Stimulated activated CD4-positive, alpha-beta T cell treated with anti-CD3 and anti-CD28 coated beads, Interleukin-12 subunit alpha, Interleukin-12 subunit beta, amount 100 ng/mL, for 4 hours (primary cell): Measurements from ENCODE around the gene PIK3R3.
"Not testable (repeated sequence)": the region's sequence is repeated elsewhere in the genome, so short reads cannot be mapped to it uniquely, and the experiment has no call there.

ENCODE experiments used
- DNase-seq: peaks from one replicate; pipeline ENCODE4 v3.0.0-alpha.2; 2020

PIK3R3 gene

GRCh38 chr1:46062651-46063319 is 69.6 kb downstream of the PIK3R3 start:
- DNase-seq = peak; percentile 7

GRCh38 chr1:46061146-46061545 is 71.3 kb downstream of the PIK3R3 start:
- no peak for DNase-seq

GRCh38 chr1:46058936-46059335 is 73.5 kb downstream of the PIK3R3 start:
- DNase-seq = no peak

- DNase-seq = no peak
Measured at GRCh38 chr1:46057781-46058180, 74.6 kb downstream of the PIK3R3 start.

DNA sequence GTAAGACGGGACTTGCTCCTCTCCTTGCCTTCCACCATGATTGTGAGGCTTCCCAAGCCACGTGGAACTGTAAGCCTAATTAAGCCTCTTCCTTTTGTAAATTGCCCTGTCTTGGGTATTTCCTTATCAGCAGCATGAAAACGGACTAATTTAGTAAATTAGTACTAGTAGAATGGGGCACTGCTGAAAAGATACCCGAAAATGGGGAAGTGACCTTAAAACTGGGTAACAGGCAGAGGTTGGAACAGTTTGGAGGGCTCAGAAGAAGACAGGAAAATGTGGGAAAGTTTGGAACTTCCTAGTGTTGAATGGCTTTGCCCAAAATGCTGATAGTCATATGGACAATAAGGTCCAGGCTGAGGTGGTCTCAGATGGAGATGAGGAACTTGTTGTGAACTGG is 75.2 kb downstream of the PIK3R3 start:
- not testable (repeated sequence) for DNase-seq

- no peak for DNase-seq
Measured at GRCh38 chr1:46056325-46056724, 76.1 kb downstream of the PIK3R3 start.

GRCh38 chr1:46053734-46054133 is 78.7 kb downstream of the PIK3R3 start:
- DNase-seq = no peak

DNA sequence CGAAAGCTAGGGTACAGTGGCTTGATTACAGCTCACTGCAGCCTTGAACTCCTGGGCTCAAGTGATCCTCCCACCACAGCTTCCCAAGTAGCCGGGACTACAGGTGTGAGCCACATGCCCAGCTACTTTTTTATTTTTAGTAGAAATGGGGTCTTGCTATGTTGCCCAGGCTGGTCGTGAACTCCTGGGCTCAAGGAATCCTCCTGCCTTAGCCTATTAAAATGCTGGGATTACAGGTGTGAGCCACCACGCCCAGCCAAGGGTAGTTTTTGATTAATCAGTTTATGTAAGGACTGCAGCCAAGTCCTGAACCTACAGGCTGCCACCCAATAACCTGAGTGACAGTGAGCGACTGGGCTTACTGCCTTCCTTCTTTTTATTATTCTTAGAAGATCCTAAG is 88.3 kb downstream of the PIK3R3 start:
- no peak for DNase-seq

GRCh38 chr1:46043458-46044017 is 88.9 kb downstream of the PIK3R3 start:
- no peak for DNase-seq

DNA sequence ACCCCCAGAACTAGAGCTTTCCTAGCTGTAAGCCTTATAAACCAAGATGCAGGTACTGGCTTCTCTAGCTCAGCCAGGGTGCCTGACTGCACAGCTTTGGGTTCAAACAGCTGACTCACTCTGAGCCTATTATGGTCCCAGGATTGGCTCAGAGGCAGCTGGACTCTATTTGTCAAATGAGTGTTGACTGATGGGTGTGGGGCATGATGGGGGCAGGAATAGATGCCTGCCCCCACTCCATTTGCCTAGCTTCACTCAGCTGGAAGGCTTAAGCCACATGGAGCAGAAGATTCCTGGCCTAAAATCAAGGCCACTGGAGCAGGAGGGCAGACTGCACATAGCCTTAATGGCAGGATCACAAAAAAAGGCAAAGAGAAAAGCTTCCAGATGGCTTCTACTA is 90.5 kb downstream of the PIK3R3 start:
- no peak for DNase-seq

- DNase-seq = no peak
Measured at GRCh38 chr1:46041551-46041950, 90.9 kb downstream of the PIK3R3 start.

- no peak for DNase-seq
Measured at GRCh38 chr1:46039571-46040052, 92.8 kb downstream of the PIK3R3 start.

DNA sequence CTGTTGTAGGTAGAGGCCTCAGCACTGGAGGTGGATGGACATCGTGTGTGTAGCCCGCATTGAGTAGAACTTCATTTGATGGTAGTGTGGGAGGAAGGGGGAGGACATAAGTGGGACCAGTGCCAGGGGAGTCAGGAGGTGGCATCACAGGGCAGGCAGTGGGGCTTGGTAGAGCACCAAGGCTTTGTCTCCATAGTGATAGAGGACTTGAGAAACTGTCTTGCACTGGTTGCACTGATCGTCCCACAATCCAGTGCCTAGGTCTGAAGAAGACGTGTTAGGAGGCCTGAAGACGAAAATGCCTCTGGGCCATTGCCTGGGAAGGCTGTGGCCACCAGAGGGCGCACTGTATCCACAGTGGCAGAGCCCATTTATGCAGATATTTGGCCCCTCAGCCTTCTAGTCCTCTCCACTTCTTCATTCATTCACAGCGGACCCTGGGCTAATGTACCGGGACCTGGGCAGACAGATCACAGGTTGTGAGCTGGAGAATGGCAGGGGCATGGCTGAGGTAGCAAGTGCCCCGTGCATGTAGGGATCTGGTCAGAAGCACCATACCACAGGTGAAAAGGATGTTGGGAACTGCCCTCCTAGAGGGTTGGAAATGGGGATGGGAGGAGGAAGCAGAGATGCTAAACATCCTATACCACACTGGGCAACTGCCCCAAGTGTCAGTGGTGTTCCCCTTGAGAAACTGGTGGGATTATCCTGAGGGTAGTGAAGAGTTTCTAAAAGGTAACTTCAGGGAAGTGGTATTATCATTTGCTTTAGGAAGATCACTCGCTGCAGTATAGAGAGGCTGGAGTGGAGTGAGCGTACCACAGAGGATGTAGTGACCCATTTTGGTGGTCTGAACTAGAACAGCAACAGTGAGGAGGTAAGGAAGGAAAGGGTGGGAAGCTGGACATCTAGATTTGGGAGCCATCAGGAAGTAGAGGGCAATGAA is 95.3 kb downstream of the PIK3R3 start:
- peak; percentile 89 for DNase-seq

GRCh38 chr1:46034601-46035516 is 97.6 kb downstream of the PIK3R3 start:
- no peak for DNase-seq

DNA sequence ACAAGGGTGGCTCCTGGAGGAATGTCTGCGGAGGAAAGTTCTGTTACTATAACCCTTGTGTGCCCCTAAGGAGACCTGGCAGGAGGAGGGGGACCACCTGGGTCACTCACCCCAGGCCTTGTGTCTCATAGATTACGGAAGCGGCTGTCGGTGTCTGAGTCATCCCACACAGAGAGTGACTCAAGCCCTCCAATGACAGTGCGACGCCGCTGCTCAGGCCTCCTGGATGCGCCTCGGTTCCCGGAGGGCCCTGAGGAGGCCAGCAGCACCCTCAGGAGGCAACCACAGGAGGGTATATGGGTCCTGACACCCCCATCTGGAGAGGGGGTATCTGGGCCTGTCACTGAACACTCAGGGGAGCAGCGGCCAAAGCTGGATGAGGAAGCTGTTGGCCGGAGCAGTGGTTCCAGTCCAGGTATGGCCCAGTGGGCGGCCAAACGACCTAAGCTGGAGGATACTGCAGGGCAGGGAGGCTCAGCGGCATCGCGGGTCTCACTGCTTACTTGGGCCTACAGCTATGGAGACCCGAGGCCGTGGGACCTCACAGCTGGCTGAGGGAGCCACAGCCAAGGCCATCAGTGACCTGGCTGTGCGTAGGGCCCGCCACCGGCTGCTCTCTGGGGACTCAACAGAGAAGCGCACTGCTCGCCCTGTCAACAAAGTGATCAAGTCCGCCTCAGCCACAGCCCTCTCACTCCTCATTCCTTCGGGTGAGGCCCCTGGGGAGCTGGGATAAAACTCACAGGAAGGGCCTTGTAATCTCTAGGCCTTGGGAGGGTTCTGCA is 101.4 kb downstream of the PIK3R3 start:
- DNase-seq = no peak

GRCh38 chr1:46030074-46030870 is 102.2 kb downstream of the PIK3R3 start:
- DNase-seq = no peak

GRCh38 chr1:46027788-46028573 is 104.4 kb downstream of the PIK3R3 start:
- no peak for DNase-seq

- DNase-seq = no peak
Measured at GRCh38 chr1:46026531-46026930, 105.9 kb downstream of the PIK3R3 start.

DNA sequence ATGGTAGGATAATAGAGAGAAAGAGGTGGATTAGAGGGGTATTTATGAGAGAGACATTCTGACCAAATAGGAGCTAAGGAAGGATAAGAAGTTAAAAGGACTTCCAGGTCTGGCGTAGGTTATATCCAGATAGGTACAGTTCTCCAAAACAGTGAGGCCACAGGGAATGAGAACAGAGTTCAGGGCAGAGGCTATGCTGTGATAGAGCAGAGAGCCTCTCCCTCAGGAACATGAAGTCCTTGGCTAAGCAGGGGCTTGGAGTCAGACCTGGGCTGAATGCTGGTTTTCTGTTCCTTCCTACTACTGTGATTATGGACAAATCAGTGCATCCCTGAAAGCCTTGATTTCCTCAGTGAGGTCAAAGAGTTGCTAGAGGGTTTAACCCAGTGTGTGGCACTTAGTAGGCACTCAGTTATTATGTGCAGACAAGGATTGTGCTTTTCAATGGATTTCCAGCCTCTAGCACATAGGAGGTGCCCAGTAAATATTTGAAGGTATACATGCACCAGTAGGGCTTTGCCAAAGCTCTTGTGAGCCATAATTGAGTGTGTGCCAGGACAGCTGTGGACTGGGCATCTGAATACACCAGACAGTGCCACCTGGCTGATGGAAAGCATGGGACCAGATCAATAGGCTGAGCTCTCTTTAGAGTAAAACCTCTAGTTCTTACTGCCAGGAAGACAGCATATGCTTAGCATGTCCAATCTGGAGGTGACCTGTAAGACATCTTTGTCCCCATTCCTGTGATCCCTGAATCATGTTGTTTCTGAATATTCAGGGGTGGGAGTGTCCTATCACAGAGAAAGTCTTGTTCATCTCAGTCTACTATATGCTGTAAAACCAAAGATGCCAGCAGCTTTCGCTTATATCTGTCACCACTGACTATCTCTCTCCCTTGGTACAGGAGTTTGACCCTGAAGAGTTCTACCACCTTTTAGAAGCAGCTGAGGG is 111.1 kb downstream of the PIK3R3 start:
- no peak for DNase-seq
